Progenitor cell of endocrine pancreas (in vitro differentiated cells): ENCODE data around the gene CIB4. TPM values are rescaled to one million over a fixed set of nuclear protein-coding genes. Genes with fewer than 3 reads are reported as not detected.

Experiments used
- DNase-seq: peaks from one replicate; pipeline ENCODE4 v3.0.0; 2021; ENCODE audit warnings: low spot score; ENCODE audit not compliant: unreplicated experiment
- H3K27ac Mint-ChIP-seq: 2 replicates; pipeline ENCODE4 v1.8.0; 2021; ENCODE audit warnings: mild to moderate bottlenecking, moderate library complexity, mixed read lengths
- H3K27me3 Mint-ChIP-seq: 2 replicates; pipeline ENCODE4 v1.8.0; 2021; ENCODE audit warnings: mixed read lengths
- H3K36me3 Mint-ChIP-seq: 2 replicates; pipeline ENCODE4 v1.8.0; 2022; ENCODE audit warnings: mixed read lengths; ENCODE audit not compliant: insufficient read depth
- H3K4me1 Mint-ChIP-seq: 2 replicates; pipeline ENCODE4 v1.8.0; 2021; ENCODE audit warnings: low read depth, mixed read lengths
- H3K4me3 Mint-ChIP-seq: 2 replicates; pipeline ENCODE4 v1.8.0; 2021; ENCODE audit warnings: low read depth, mild to moderate bottlenecking, moderate library complexity, mixed read lengths
- H3K9me3 Mint-ChIP-seq: 2 replicates; pipeline ENCODE4 v1.8.0; 2021; ENCODE audit warnings: low read depth, mixed read lengths
- total RNA-seq: library from RNA; stranded (reverse); gene quantifications from 2 replicates; pipeline ENCODE4 v1.2.1, GENCODE V29; 2021
- TF ChIP-seq, protein P1 (sequence below): fragments of 200-600 bp; sonication (generic); IDR thresholded peaks from one replicate; pipeline ENCODE4 v1.5.0; 2021; ENCODE audit warnings: antibody characterized with exemption, mild to moderate bottlenecking; ENCODE audit not compliant: unreplicated experiment

CIB4 gene
- total RNA-seq, 1 donor from 2014 or later: not detected

DNA sequence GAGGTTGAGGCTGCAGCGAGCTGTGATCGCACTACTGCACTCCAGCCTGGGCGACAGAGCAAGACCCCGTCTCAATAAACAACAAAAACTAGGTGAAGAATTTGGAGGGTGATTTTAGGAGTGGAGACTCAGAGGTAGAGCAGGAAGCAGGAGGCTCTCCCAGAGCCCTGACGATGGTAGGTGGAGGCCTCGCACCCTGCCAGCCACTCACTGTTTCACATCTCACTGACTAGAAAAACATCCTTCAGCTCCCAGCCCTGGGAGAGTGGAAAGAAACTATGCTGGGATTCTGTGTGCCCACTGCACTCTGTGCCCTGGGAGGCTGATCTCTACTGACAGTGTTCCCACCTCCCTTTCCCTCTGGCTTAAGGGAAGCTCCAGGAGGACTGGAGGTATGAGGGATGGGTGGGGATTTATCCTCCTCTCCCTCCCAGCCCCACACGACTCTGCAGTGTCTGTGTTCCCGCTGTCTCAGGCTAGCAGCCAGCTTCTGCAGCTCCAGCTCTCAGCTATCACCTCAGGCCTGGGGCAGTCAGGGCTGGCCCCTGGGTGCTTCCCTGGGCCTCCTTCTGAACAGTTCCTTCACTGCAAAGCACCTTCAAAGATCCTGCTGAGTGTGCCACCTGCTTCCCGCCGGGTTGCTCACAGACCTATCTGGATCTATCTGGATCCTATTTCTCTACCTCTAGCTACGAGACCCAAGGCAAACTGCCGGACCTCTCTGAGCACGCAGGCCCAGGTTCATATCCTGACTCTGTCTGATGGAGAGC lies 9.6 kb downstream of the CIB4 start:
- Mint-ChIP-seq H3K4me3 (no peak overlapping the region), H3K27me3 (peaks cover 7% of the 10 kb centered on the region), H3K4me1 (peaks cover 19% of the 10 kb centered on the region), H3K9me3 (no peaks in the 10 kb centered on the region), H3K27ac (no peak overlapping the region), H3K36me3 (no peaks in the 10 kb centered on the region)
- DNase-seq: no peak
- TF ChIP-seq, protein P1, sequence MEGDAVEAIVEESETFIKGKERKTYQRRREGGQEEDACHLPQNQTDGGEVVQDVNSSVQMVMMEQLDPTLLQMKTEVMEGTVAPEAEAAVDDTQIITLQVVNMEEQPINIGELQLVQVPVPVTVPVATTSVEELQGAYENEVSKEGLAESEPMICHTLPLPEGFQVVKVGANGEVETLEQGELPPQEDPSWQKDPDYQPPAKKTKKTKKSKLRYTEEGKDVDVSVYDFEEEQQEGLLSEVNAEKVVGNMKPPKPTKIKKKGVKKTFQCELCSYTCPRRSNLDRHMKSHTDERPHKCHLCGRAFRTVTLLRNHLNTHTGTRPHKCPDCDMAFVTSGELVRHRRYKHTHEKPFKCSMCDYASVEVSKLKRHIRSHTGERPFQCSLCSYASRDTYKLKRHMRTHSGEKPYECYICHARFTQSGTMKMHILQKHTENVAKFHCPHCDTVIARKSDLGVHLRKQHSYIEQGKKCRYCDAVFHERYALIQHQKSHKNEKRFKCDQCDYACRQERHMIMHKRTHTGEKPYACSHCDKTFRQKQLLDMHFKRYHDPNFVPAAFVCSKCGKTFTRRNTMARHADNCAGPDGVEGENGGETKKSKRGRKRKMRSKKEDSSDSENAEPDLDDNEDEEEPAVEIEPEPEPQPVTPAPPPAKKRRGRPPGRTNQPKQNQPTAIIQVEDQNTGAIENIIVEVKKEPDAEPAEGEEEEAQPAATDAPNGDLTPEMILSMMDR: no peak

DNA sequence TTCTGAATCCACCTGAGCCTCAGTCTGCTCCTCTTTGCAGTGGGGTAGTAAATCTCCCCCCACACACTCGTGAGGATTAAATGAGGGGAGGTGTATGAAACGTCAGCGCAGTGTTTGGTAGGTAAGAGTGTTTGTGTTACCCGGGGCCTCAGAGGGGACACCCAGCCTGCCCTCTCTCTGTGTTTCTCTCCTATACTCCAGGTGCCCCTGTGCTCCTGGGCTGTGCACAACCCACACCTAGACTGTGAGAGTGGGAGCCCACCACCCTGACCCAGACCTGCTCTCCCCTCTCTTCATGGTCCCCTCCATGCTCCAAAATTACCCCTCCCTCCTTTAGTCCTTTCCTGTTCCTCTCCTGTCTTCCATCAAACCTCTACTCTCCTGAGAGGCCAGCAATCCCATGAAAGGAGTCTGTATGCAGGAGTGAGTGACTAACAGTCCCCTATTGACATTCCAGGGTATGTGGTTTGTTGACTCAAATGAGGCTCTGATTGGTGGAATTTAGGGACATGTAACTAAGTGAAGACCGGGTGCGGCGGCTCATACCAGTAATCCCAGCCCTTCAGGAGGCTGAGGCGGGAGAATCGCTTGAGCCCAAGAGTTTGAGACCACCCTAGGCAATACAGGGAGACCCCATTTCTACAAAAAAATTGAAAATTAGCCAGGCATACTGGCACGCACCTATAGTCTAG lies 10.4 kb downstream of the CIB4 start:
- H3K9me3 Mint-ChIP-seq: peaks cover 2% of the 10 kb centered on the region
- TF ChIP-seq, protein P1: no peak
- peak overlapping the region; percentile 30 for H3K27ac Mint-ChIP-seq
- H3K27me3 Mint-ChIP-seq: peaks cover 7% of the 10 kb centered on the region
- DNase-seq: no peak
- no peaks in the 10 kb centered on the region for H3K36me3 Mint-ChIP-seq
- no peak overlapping the region for H3K4me3 Mint-ChIP-seq
- peaks cover 19% of the 10 kb centered on the region for H3K4me1 Mint-ChIP-seq

DNA sequence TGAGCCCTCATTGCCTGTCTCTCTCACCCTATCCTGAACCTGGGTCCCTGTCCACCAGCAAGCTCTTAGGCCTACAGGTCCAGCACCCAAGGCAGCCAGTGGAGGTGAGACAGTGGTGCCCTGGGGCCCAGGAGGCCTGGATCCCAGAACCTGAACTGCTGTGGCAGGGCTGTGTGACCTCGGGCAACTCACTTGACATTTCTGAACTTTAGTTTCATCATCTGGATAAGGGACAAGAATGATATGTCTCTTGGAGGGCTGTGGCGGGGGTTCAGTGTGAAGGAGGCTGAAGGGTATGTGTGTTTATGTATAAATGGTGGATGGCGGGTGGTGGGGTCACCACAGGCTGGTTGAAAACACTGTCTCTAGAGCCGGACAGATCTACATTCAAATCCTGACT lies 10.9 kb downstream of the CIB4 start:
- H3K36me3 Mint-ChIP-seq: no peaks in the 10 kb centered on the region
- peaks cover 19% of the 10 kb centered on the region for H3K4me1 Mint-ChIP-seq
- TF ChIP-seq, protein P1: no peak
- peaks cover 4% of the 10 kb centered on the region for H3K9me3 Mint-ChIP-seq
- DNase-seq: no peak
- H3K27me3 Mint-ChIP-seq: peaks cover 7% of the 10 kb centered on the region
- peak overlapping the region; percentile 82 for H3K27ac Mint-ChIP-seq
- H3K4me3 Mint-ChIP-seq: no peak overlapping the region

DNA sequence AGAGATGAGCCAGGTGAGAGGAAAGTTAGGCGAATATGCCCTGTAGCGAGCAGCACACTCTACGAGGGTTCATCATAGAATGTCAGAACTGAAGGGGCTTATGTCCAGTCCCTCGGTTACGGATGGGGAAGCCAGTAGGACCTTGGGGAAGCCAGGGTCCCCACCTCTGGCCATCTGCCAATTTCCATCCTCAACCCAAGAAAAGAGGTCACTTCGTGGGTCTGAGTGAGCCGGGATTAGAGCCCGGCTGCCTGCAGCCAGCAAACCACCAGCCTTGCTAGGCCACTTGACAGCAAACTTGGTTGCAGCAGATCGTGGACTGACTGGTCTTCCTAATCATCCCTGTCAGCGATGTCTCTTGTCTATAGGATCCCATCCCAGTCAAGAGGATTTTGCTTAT lies 11.4 kb downstream of the CIB4 start:
- TF ChIP-seq, protein P1: no peak
- Mint-ChIP-seq H3K27me3 (peaks cover 7% of the 10 kb centered on the region), H3K36me3 (no peaks in the 10 kb centered on the region), H3K4me3 (no peak overlapping the region), H3K27ac (no peak overlapping the region), H3K9me3 (peaks cover 4% of the 10 kb centered on the region), H3K4me1 (peaks cover 19% of the 10 kb centered on the region)
- no peak for DNase-seq

DNA sequence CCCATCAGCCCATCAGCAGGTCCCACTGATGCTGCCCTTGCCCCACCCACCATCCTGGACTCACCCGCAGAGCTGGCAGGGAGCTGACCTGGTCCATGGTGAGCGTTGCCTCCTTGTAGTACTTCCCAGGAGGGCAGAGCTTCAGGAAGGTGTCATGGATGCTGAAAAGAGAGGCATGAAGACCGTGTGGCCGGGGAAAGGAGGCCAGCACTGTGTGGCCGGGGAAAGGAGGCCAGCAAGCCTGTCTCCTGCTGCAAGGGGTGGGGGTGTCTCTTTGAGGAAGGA lies 11.9 kb downstream of the CIB4 start:
- no peak for DNase-seq
- H3K4me1 Mint-ChIP-seq: peaks cover 19% of the 10 kb centered on the region
- H3K4me3 Mint-ChIP-seq: no peak overlapping the region
- H3K36me3 Mint-ChIP-seq: no peaks in the 10 kb centered on the region
- no peak overlapping the region for H3K27ac Mint-ChIP-seq
- peaks cover 7% of the 10 kb centered on the region for H3K27me3 Mint-ChIP-seq
- TF ChIP-seq, protein P1: no peak
- peaks cover 4% of the 10 kb centered on the region for H3K9me3 Mint-ChIP-seq
